ENCODE results near the gene STK39. TPM values are rescaled to one million over a fixed set of nuclear protein-coding genes. Genes with fewer than 3 reads are reported as not detected.

Gene STK39
- 10 to 100 TPM; 13.1 to 33.2 (median 21.5) TPM for total RNA-seq
- polyA plus RNA-seq, result 10 to 100 TPM; 18.2 to 40.1 TPM
- long read RNA-seq, donor 1, transcript STK39-201 (18 exons, 3,820 nt), result major isoform, 20 of 41 reads
- long read RNA-seq, donor 1, partial matches to known transcripts, result 4 of 41 reads
- long read RNA-seq, donor 1, other reads (novel, unspliced or antisense), result 17 of 41 reads
- long read RNA-seq, donor 2, partial matches to known transcripts, result 8 of 10 reads
- long read RNA-seq, donor 2, other reads (novel, unspliced or antisense), result 2 of 10 reads
- long read RNA-seq, donor 3, transcript STK39-201 (18 exons, 3,820 nt), result major isoform, 60 of 90 reads
- long read RNA-seq, donor 3, partial matches to known transcripts, result 10 of 90 reads
- long read RNA-seq, donor 3, other reads (novel, unspliced or antisense), result 20 of 90 reads

DNA sequence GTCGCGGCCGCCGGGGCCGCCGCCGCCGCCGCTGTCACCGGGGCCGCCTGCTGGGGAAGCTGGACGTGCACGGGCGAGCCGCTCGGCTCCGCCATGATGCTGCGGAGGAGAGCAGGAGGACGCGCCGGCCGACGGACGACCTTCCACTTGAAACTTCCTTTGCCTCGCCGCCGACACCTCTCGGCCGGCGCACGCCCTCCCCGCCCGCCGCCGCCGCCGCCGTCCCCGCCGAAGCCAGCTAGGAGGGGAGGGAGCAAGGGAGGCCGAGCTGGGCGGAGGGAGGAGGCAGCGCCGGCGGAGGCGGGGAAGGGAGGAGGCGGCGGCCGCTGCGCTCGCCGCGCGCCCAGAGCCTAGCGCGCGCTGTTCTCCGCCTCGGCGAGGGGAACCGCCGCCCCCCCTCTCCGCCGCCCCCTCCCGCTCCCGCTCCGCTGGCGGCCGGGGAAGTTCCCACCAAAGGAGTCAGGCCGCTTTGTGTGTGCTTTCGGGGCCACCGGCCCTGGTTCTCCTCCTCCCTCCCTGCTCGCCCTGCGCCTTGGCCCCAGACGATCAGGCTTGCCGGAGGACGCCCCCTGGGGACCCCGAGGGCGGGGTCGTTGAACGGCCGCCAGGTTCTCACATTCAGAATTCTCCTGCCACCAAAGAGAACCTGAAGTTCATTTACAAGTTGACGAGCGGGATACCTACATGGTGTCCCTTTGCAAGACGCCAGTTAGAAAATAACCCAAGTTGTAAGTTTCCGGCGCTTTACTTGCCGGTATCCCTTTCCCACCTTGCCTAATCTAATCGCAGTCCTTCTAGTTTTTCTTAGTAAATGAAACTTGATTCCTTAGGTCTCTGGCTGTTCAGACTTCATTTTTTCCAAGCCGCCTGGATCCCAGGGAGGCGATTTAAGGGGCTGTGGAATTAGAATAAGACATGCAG is at the start of gene STK39:
Gene STK39 (minus strand): TSS at position 255 of the 921 bp plus-strand sequence. CDS start 160 bp downstream, at position 95.
- Histone ChIP-seq H3K4me3 (peak within 1 kb of the TSS; percentile 49 to 94 (median 80)), H3K27ac (peak within 1 kb of the TSS; percentile 6 to 93 (median 88)), H3K36me3 (no peaks in the 10 kb centered on the region), H3K27me3 (no peaks in the 10 kb centered on the region), H3K4me1 (peaks cover 0 to 40% (median 23%) of the 10 kb centered on the region in 12 donors), H3K9me3 (no peaks in the 10 kb centered on the region)
- WGBS, 4 donors, result 0 to 1% (median 1%) methylated on average over 30 to 91 of the region's 91 CpGs
- intact Hi-C loops (cut with DNase I), result loop anchor here in 9 of 10 donors (2.0 to 10.0 kb wide), 7 partner anchors 70 to 113 kb away; no protein-coding TSS in a partner anchor
- TF ChIP-seq POLR2A (IDR thresholded peaks at IDR 0.05), result peak in 1 of 2 donors; percentile 29
- TF ChIP-seq CTCF (IDR thresholded peaks at IDR 0.05), result peak in 2 of 12 donors; percentile 3 to 12
- DNase-seq (peak; percentile 81 to 92 (median 83)), ATAC-seq (peak; percentile 72 to 92 (median 88))

DNA sequence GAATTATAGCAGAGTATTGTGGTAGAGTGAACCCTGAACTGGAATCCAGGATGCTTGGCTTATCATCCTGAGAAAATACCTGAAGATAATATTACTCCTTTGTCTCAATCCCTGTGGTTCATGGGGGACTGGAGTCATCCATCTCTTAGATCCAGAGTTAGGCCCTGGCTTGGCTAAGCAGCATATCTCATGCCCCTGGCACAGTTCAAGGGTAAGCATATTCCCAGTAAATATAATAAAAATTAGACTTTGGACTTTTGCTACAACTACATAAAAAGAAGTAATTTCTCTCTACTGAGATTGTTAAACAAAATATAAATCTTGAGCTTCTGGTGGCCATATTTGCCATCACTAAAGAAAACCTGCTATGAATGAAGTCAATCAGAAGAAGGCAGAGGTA is 47.7 kb upstream of the STK39 start:
- Histone ChIP-seq H3K27me3 (no peaks in the 10 kb centered on the region), H3K4me1 (no peaks in the 10 kb centered on the region), H3K27ac (no peak overlapping the region), H3K9me3 (no peaks in the 10 kb centered on the region), H3K4me3 (no peak overlapping the region), H3K36me3 (no peaks in the 10 kb centered on the region)
- TF ChIP-seq POLR2A (IDR thresholded peaks at IDR 0.05), result no peak
- no peak for DNase-seq
- intact Hi-C loops (cut with DNase I), result no loop called here
- ATAC-seq, result no peak

GRCh38 chr2:168294409-168294808 is 47.0 kb upstream of the STK39 start:
- WGBS, 4 donors, result 86 to 93% (median 92%) methylated on average over 2 of the region's 2 CpGs
- H3K4me1 ChIP-seq, result no peaks in the 10 kb centered on the region

GRCh38 chr2:168293766-168294165 is 46.4 kb upstream of the STK39 start:
- H3K27me3 ChIP-seq, result no peaks in the 10 kb centered on the region
- H3K9me3 ChIP-seq, result no peaks in the 10 kb centered on the region
- no peak overlapping the region for H3K27ac ChIP-seq
- 90 to 97% (median 94%) methylated on average over 2 to 4 of the region's 4 CpGs for WGBS, 4 donors
- H3K4me1 ChIP-seq, result no peaks in the 10 kb centered on the region
- no peak for DNase-seq
- TF ChIP-seq POLR2A (IDR thresholded peaks at IDR 0.05) (no peak), CTCF (IDR thresholded peaks at IDR 0.05) (no peak)
- no peaks in the 10 kb centered on the region for H3K36me3 ChIP-seq
- ATAC-seq, result no peak
- intact Hi-C loops (cut with DNase I), result no loop called here
- H3K4me3 ChIP-seq, result no peak overlapping the region

More at GRCh38 chr2:168294409-168294808, 47.0 kb upstream of the STK39 start:
- no peaks in the 10 kb centered on the region for H3K36me3 ChIP-seq
- ATAC-seq (no peak), DNase-seq (no peak)
- H3K4me3 ChIP-seq, result no peak overlapping the region
- TF ChIP-seq CTCF (IDR thresholded peaks at IDR 0.05), result no peak
- no peak for TF ChIP-seq POLR2A (IDR thresholded peaks at IDR 0.05)
- no peak overlapping the region for H3K27ac ChIP-seq
- intact Hi-C loops (cut with DNase I), result no loop called here
- no peaks in the 10 kb centered on the region for H3K27me3 ChIP-seq
- no peaks in the 10 kb centered on the region for H3K9me3 ChIP-seq

Data from heart left ventricle (tissue), 16 donors.